Stimulated activated CD8-positive, alpha-beta memory T cell treated with anti-CD3 and anti-CD28 coated beads, Interleukin-15, amount 100 ng/mL, for 1 hour (primary cell): ENCODE results near the gene DNASE2B.

ENCODE experiments used
- DNase-seq: peaks from one replicate; pipeline ENCODE4 v3.0.0-alpha.2; 2020; ENCODE audit warnings: low read depth

DNASE2B gene

DNA sequence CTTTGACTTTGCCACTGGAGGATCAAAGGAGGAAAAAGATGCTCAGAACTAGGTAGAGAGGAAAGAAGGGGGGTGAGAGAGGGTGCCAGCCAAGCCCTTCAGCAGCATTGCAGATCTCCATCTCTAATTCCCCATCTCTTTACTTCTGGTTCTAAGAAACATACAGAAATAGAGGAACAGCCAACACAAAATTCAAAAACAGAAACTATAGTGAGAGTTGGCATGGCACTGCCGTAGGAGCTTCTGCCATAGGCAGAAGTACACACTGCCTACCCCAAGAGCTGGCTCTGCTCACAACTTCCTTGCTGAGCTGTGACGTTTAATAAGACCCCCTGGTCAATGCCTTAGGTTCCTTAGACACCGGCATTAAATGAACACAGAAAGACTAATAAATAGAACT lies 54.2 kb downstream of the DNASE2B start:
- no peak for DNase-seq

DNA sequence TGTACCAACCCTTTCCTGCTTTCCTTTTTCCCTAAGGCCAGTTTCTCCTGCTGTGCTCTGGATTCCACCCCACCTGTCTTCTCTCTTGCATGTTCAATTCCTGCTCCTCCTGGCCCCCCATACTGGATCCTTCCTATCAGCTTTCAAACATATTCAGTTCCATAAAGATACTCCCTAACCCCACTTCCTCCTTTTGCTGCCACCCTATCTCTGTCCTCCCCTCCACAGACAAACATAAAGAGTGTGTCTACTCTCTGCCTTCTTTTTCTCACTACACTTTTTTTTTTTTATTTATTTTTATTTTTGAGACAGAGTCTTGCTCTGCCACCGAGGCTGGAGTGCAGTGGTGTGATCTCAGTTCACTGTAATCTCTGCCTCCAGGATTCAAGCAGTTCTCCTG lies 63.8 kb downstream of the DNASE2B start:
- DNase-seq, result no peak
